HG02610 (cell line): Measurements from ENCODE around the gene PLPPR1.

ENCODE experiments used
- ATAC-seq: cut with Tn5 transposase; IDR thresholded peaks from one replicate; pipeline ENCODE4 v1.9.1; 2021; ENCODE audit warnings: mild to moderate bottlenecking, moderate library complexity; ENCODE audit not compliant: unreplicated experiment

Gene PLPPR1

GRCh38 chr9:101372327-101373118 is 344.0 kb downstream of the PLPPR1 start:
- ATAC-seq: no peak
